ENCODE measurements around the gene RALGPS2.

Gene RALGPS2

GRCh38 chr1:178723546-178723945 is 1.5 kb upstream of the RALGPS2 start:
- Histone ChIP-seq H3K4me2 (ENCODE audit: low read length) (no peak overlapping the region), H2AFZ (ENCODE audit: low read depth, low read length) (no peak overlapping the region), H3K9ac (ENCODE audit: low read length) (no peak overlapping the region), H3K79me2 (ENCODE audit: low read length) (no peaks in the 10 kb centered on the region), H4K20me1 (ENCODE audit: insufficient read depth, low read length) (peaks cover 3% of the 10 kb centered on the region; the same call in 1 of the 2 replicates), H3K36me3 (replicated peaks; ENCODE audit: low read depth, low read length) (no peaks in the 10 kb centered on the region), H3K9me3 (ENCODE audit: insufficient read depth, low read length) (no peaks in the 10 kb centered on the region), H3K4me1 (ENCODE audit: low read length) (peaks cover 14% of the 10 kb centered on the region), H3K4me3 (ENCODE audit: low read length) (no peak overlapping the region), H3K27me3 (ENCODE audit: low read depth, low read length) (0 out of 2 replicates have a peak, but pooled peaks cover 2% of the 10 kb centered on the region), H3K27ac (ENCODE audit: low read length) (no peak overlapping the region)
- TF ChIP-seq CTCF (IDR thresholded peaks at IDR 0.05; ENCODE audit: low read depth, low read length) (no peak), EZH2phosphoT487 (IDR thresholded peaks at IDR 0.05; ENCODE audit: low read depth) (no peak)

GRCh38 chr1:178724376-178724727 is 692 bp upstream of the RALGPS2 start:
- no peaks in the 10 kb centered on the region for H3K79me2 ChIP-seq (ENCODE audit: low read length)

GRCh38 chr1:178725466-178726086 is 532 bp downstream of the RALGPS2 start:
- H3K4me1 ChIP-seq (ENCODE audit: low read length) = peaks cover 14% of the 10 kb centered on the region
- peak overlapping the region; percentile 86 for H3K9ac ChIP-seq (ENCODE audit: low read length)
- no peaks in the 10 kb centered on the region for H3K36me3 ChIP-seq (replicated peaks; ENCODE audit: low read depth, low read length)
- no peaks in the 10 kb centered on the region for H3K27me3 ChIP-seq (ENCODE audit: low read depth, low read length)
- H3K79me2 ChIP-seq (ENCODE audit: low read length) = no peaks in the 10 kb centered on the region
- H3K4me2 ChIP-seq (ENCODE audit: low read length) = peak overlapping the region; percentile 87
- no peaks in the 10 kb centered on the region for H3K9me3 ChIP-seq (ENCODE audit: insufficient read depth, low read length)
- peak overlapping the region; percentile 47 for H3K27ac ChIP-seq (ENCODE audit: low read length)
- peak overlapping the region; percentile 90 for H3K4me3 ChIP-seq (ENCODE audit: low read length)
- peaks cover 3% of the 10 kb centered on the region; the same call in 1 of the 2 replicates for H4K20me1 ChIP-seq (ENCODE audit: insufficient read depth, low read length)
- peak overlapping the region; percentile 74 for H2AFZ ChIP-seq (ENCODE audit: low read depth, low read length)
- peak; percentile 40 for TF ChIP-seq CTCF (IDR thresholded peaks at IDR 0.05; ENCODE audit: low read depth, low read length)
- no peak for TF ChIP-seq EZH2phosphoT487 (IDR thresholded peaks at IDR 0.05; ENCODE audit: low read depth)

More at GRCh38 chr1:178724376-178724727, 692 bp upstream of the RALGPS2 start:
- Histone ChIP-seq H3K27me3 (ENCODE audit: low read depth, low read length) (0 out of 2 replicates have a peak, but pooled peaks cover 2% of the 10 kb centered on the region), H3K4me2 (ENCODE audit: low read length) (peak overlapping the region; percentile 95), H3K9ac (ENCODE audit: low read length) (peak overlapping the region; percentile 86), H2AFZ (ENCODE audit: low read depth, low read length) (peak overlapping the region; percentile 91), H3K36me3 (replicated peaks; ENCODE audit: low read depth, low read length) (no peaks in the 10 kb centered on the region), H3K27ac (ENCODE audit: low read length) (0 out of 2 replicates have a peak overlapping the region, but pooled peaks have one; percentile 23), H3K4me3 (ENCODE audit: low read length) (peak overlapping the region; percentile 90), H3K4me1 (ENCODE audit: low read length) (peaks cover 14% of the 10 kb centered on the region), H4K20me1 (ENCODE audit: insufficient read depth, low read length) (peaks cover 3% of the 10 kb centered on the region; the same call in 1 of the 2 replicates), H3K9me3 (ENCODE audit: insufficient read depth, low read length) (no peaks in the 10 kb centered on the region)
- TF ChIP-seq CTCF (IDR thresholded peaks at IDR 0.05; ENCODE audit: low read depth, low read length) (no peak), EZH2phosphoT487 (IDR thresholded peaks at IDR 0.05; ENCODE audit: low read depth) (no peak)

GRCh38 chr1:178726087-178726517 is 1.1 kb downstream of the RALGPS2 start:
- Histone ChIP-seq H3K4me1 (ENCODE audit: low read length) (peaks cover 14% of the 10 kb centered on the region), H3K36me3 (replicated peaks; ENCODE audit: low read depth, low read length) (no peaks in the 10 kb centered on the region), H3K9ac (ENCODE audit: low read length) (peak overlapping the region; percentile 86), H3K79me2 (ENCODE audit: low read length) (no peaks in the 10 kb centered on the region), H3K4me2 (ENCODE audit: low read length) (peak overlapping the region; percentile 87), H3K4me3 (ENCODE audit: low read length) (peak overlapping the region; percentile 90), H3K27ac (ENCODE audit: low read length) (peak overlapping the region; percentile 47), H3K27me3 (ENCODE audit: low read depth, low read length) (no peaks in the 10 kb centered on the region), H4K20me1 (ENCODE audit: insufficient read depth, low read length) (peaks cover 3% of the 10 kb centered on the region; the same call in 1 of the 2 replicates), H3K9me3 (ENCODE audit: insufficient read depth, low read length) (no peaks in the 10 kb centered on the region), H2AFZ (ENCODE audit: low read depth, low read length) (peak overlapping the region; percentile 74)
- TF ChIP-seq EZH2phosphoT487 (IDR thresholded peaks at IDR 0.05; ENCODE audit: low read depth) = no peak
- no peak for TF ChIP-seq CTCF (IDR thresholded peaks at IDR 0.05; ENCODE audit: low read depth, low read length)

Measured in OCI-LY3 (cell line).